KMS-11 (cell line): ENCODE data around the gene NAV2.

Experiments used
- H2AFZ ChIP-seq: fragments of 200-600 bp; sonication (generic); 2 replicates; pipeline ENCODE4 v1.6.1; 2016; ENCODE audit warnings: antibody characterized with exemption, mixed run types, low read depth
- H3K27ac ChIP-seq: fragments of 200-600 bp; sonication (generic); 2 replicates; pipeline ENCODE4 v1.6.1; 2016; ENCODE audit warnings: mild to moderate bottlenecking, mixed run types
- H3K27me3 ChIP-seq: fragments of 200-600 bp; sonication (generic); 2 replicates; pipeline ENCODE4 v1.6.1; 2017; ENCODE audit warnings: mild to moderate bottlenecking, low read depth, mixed run types, moderate library complexity; ENCODE audit not compliant: insufficient read depth
- H3K36me3 ChIP-seq: fragments of 200-600 bp; sonication (generic); 2 replicates; pipeline ENCODE4 v1.6.1; 2017; ENCODE audit warnings: mild to moderate bottlenecking, mixed run types; ENCODE audit not compliant: insufficient read depth
- H3K4me1 ChIP-seq: fragments of 200-600 bp; sonication (generic); 2 replicates; pipeline ENCODE4 v1.6.1; 2016; ENCODE audit warnings: mild to moderate bottlenecking, low read depth, mixed run types; ENCODE audit not compliant: poor library complexity, severe bottlenecking
- H3K4me2 ChIP-seq: fragments of 200-600 bp; sonication (generic); 2 replicates; pipeline ENCODE4 v1.7.0; 2016; ENCODE audit warnings: mild to moderate bottlenecking, mixed run types
- H3K4me3 ChIP-seq: fragments of 200-600 bp; sonication (generic); IDR thresholded peaks from 2 replicates; pipeline ENCODE4 v1.6.1; 2017; ENCODE audit warnings: low read depth, low read length, mixed read lengths; ENCODE audit not compliant: insufficient read depth
- H3K79me2 ChIP-seq: fragments of 200-600 bp; sonication (generic); 2 replicates; pipeline ENCODE4 v1.6.1; 2016; ENCODE audit warnings: low read depth, mixed run types; ENCODE audit not compliant: insufficient read depth
- H3K9ac ChIP-seq: fragments of 200-600 bp; sonication (generic); 2 replicates; pipeline ENCODE4 v1.6.1; 2016; ENCODE audit warnings: mild to moderate bottlenecking, mixed run types
- H4K20me1 ChIP-seq: fragments of 200-600 bp; sonication (generic); 2 replicates; pipeline ENCODE4 v1.6.1; 2016; ENCODE audit warnings: mild to moderate bottlenecking, mixed run types; ENCODE audit not compliant: insufficient read depth
- TF ChIP-seq, protein P1 (sequence below): fragments of 200-600 bp; sonication (generic); conservative IDR thresholded peaks from 2 replicates; pipeline ENCODE4 v1.6.1; 2017; ENCODE audit warnings: low read depth, mild to moderate bottlenecking, antibody characterized with exemption, low read length, moderate library complexity, mixed read lengths

NAV2 gene

GRCh38 chr11:19979519-19979845 is 266.8 kb downstream of the NAV2 start:
- TF ChIP-seq, protein P1, sequence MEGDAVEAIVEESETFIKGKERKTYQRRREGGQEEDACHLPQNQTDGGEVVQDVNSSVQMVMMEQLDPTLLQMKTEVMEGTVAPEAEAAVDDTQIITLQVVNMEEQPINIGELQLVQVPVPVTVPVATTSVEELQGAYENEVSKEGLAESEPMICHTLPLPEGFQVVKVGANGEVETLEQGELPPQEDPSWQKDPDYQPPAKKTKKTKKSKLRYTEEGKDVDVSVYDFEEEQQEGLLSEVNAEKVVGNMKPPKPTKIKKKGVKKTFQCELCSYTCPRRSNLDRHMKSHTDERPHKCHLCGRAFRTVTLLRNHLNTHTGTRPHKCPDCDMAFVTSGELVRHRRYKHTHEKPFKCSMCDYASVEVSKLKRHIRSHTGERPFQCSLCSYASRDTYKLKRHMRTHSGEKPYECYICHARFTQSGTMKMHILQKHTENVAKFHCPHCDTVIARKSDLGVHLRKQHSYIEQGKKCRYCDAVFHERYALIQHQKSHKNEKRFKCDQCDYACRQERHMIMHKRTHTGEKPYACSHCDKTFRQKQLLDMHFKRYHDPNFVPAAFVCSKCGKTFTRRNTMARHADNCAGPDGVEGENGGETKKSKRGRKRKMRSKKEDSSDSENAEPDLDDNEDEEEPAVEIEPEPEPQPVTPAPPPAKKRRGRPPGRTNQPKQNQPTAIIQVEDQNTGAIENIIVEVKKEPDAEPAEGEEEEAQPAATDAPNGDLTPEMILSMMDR: no peak
- Histone ChIP-seq H3K9ac (no peak overlapping the region), H3K4me1 (no peaks in the 10 kb centered on the region), H2AFZ (no peak overlapping the region), H3K79me2 (no peaks in the 10 kb centered on the region), H3K36me3 (no peaks in the 10 kb centered on the region), H4K20me1 (no peaks in the 10 kb centered on the region), H3K27ac (no peak overlapping the region), H3K4me3 (no peak overlapping the region), H3K27me3 (no peaks in the 10 kb centered on the region), H3K4me2 (no peak overlapping the region)

DNA sequence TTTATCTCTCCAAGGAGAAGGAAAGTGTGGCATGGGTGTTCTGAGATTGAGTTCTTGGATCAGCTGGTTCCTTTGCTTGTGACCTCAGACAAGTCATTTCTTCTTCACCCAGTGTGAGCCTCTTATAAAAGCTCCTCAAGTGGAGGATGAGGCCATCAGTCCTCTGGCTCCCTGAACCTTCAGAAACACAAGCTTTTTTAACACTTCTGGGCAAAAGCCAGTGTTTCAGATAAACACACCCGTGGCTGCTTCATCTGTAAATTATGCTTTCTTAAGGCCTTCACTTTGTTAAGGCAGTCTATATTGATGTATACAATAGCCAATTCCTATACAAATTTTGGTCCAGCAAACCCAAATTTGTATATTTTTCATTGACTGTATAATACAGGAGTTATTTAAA is 267.8 kb downstream of the NAV2 start:
- TF ChIP-seq, protein P1: no peak
- Histone ChIP-seq H3K79me2 (no peaks in the 10 kb centered on the region), H4K20me1 (no peaks in the 10 kb centered on the region), H3K4me3 (no peak overlapping the region), H3K9ac (no peak overlapping the region), H3K4me1 (no peaks in the 10 kb centered on the region), H3K36me3 (no peaks in the 10 kb centered on the region), H3K27ac (no peak overlapping the region), H2AFZ (no peak overlapping the region), H3K4me2 (no peak overlapping the region), H3K27me3 (no peaks in the 10 kb centered on the region)

- no peak overlapping the region for H2AFZ ChIP-seq
- no peak overlapping the region for H3K4me2 ChIP-seq
- no peak overlapping the region for H3K4me3 ChIP-seq
- H3K27me3 ChIP-seq: no peaks in the 10 kb centered on the region
- TF ChIP-seq, protein P1: no peak
- no peaks in the 10 kb centered on the region for H3K4me1 ChIP-seq
- no peaks in the 10 kb centered on the region for H4K20me1 ChIP-seq
- no peaks in the 10 kb centered on the region for H3K36me3 ChIP-seq
- H3K27ac ChIP-seq: no peak overlapping the region
- no peaks in the 10 kb centered on the region for H3K79me2 ChIP-seq
- no peak overlapping the region for H3K9ac ChIP-seq
Observed at GRCh38 chr11:19980957-19981669, 268.5 kb downstream of the NAV2 start.

DNA sequence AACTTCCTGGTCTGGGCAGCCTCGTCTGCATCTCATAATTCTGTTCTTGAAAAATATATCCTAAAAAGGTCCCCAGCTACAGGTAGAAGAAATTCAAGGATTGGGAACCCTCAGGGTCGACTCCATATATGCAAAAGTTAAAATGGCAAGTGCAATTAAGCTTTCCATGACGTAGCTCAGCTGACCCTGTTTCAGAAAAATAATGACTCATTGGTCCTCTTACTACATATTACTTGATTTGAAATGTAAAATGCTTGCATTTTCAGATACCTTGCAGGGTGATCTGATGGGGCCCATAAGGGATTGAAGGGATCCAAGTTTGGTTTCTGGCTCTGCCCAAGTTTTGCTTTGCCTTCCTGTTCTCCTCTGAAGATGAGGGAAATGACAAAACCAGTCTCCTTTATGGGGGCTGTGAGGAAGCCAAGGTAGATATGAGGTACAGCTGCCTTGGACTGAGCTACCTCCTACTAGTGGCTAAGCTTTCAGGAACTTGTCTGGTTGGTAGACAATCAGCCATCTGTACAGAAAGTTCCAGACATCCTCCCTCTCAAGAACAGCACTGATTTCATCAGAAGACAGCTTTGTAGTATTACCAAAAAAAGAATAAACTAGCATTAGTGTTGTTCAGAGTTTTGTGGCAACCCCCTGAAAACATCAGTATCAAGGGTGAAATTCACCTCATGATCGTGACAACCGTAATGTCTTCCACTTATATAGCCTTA is 270.3 kb downstream of the NAV2 start:
- no peak overlapping the region for H3K9ac ChIP-seq
- no peaks in the 10 kb centered on the region for H3K36me3 ChIP-seq
- TF ChIP-seq, protein P1: no peak
- no peak overlapping the region for H2AFZ ChIP-seq
- H3K4me3 ChIP-seq: no peak overlapping the region
- H3K27me3 ChIP-seq: no peaks in the 10 kb centered on the region
- no peaks in the 10 kb centered on the region for H3K79me2 ChIP-seq
- no peaks in the 10 kb centered on the region for H3K4me1 ChIP-seq
- no peak overlapping the region for H3K4me2 ChIP-seq
- no peak overlapping the region for H3K27ac ChIP-seq
- H4K20me1 ChIP-seq: no peaks in the 10 kb centered on the region
